ENCODE results near the gene LPP. TPM values are rescaled to one million over a fixed set of nuclear protein-coding genes. Genes with fewer than 3 reads are reported as not detected.

LPP gene
- total and polyA plus RNA-seq, 2 of the 13 experiments (the other 11 are each of a cell fraction or from before 2014, with no cell fraction given): 19.2 to 29.9 TPM

- TF ChIP-seq ZNF142 (CRISPR knock-in tag; IDR thresholded peaks at IDR 0.05) (no peak), SMARCE1 (IDR thresholded peaks at IDR 0.05; ENCODE audit: borderline replicate concordance) (no peak), ZNF335 (CRISPR knock-in tag; IDR thresholded peaks at IDR 0.05) (no peak), CEBPB (IDR thresholded peaks at IDR 0.05; ENCODE audit: borderline replicate concordance, low read depth, low read length) (no peak), DNMT3B (CRISPR knock-in tag; conservative IDR thresholded peaks at IDR 0.05) (no peak)
These were observed 46.5 kb downstream of the LPP start (continued) for GRCh38 chr3:188200481-188200880.

GRCh38 chr3:188202358-188203138, 48.6 kb downstream of the LPP start:
- WGBS (ENCODE audit: low lambda C conversion rate): 88% methylated on average over 10 of the region's 10 CpGs
- BruUV-seq (replicated peaks): no TSS peak
- in situ Hi-C loops (cut with HindIII; ENCODE audit: extremely low pct_ligation_motif_present, low pct_unique_long_range_greater_than_20kb): loop anchor here (25.0 kb wide), 1 partner anchor 760 kb away; no protein-coding TSS in a partner anchor
- Histone ChIP-seq H3K4me2 (ENCODE audit: low read depth, low read length) (no peak overlapping the region), H3K79me2 (ENCODE audit: insufficient read depth, low read length) (peaks cover 68% of the 10 kb centered on the region), H4K20me1 (ENCODE audit: insufficient read depth, low read length) (peaks cover 6% of the 10 kb centered on the region; the same call in 1 of the 2 replicates), H3K36me3 (replicated peaks in 1 of 2; ENCODE audit: control insufficient read depth in 1 of 2, insufficient read depth in 2 of 2, low read length in 2 of 2) (peaks cover 0 to 11% of the 10 kb centered on the region in 2 experiments; a peak in 2 of 5 replicates), H3K9me3 (ENCODE audit: low read length) (no peaks in the 10 kb centered on the region), H3K27me3 (ENCODE audit: control insufficient read depth in 1 of 2, insufficient read depth in 2 of 2, low read length in 2 of 2) (no peaks in the 10 kb centered on the region), H3K4me1 (ENCODE audit: insufficient read depth, low read length) (peaks cover 28% of the 10 kb centered on the region), H3K4me3 (replicated peaks in 1 of 3; ENCODE audit: insufficient read depth in 1 of 3, low read depth in 2 of 3, low read length in 3 of 3) (no peak overlapping the region), H2AFZ (ENCODE audit: low read length) (no peak overlapping the region), H3K9ac (ENCODE audit: insufficient read depth, low read depth, low read length) (no peak overlapping the region), H3K27ac (ENCODE audit: extremely low read length, insufficient read depth, low read length) (no peak overlapping the region)
- POLR2A ChIA-PET: no interaction called here
- intact Hi-C loops (cut with micrococcal nuclease; ENCODE audit: unreplicated experiment): no loop called here
- CTCF ChIA-PET (ENCODE audit: low intra/inter-chr PET ratio, low total read pairs): no interaction called here
- DNase-seq (ENCODE audit: low spot score) (peak; percentile 16), ATAC-seq (peak; percentile 70), FAIRE-seq (peak; percentile 52)
- 0 out of 2 replicates have a peak, but pooled peaks have one; percentile 19 for TF ChIP-seq HOXA3 (CRISPR knock-in tag; IDR thresholded peaks at IDR 0.05)
- no peak for TF ChIP-seq MATR3 (CRISPR knock-in tag; IDR thresholded peaks at IDR 0.05)
- TF ChIP-seq ZHX2 (IDR thresholded peaks at IDR 0.05; ENCODE audit: low read depth): no peak
- TF ChIP-seq ZHX2 (CRISPR knock-in tag; IDR thresholded peaks at IDR 0.05; ENCODE audit: borderline replicate concordance): no peak
